SJSA1 (cell line): ENCODE results near the gene KCNK5. TPM values are rescaled to one million over a fixed set of nuclear protein-coding genes. Genes with fewer than 3 reads are reported as not detected.

Experiments
- DNase-seq, 2 experiments: peaks; one replicate each; pipeline ENCODE4 v3.0.0-alpha.2; 2015 to 2020; ENCODE audit warnings: low spot score in 2 of 2, low read depth in 1 of 2
- H3K27ac ChIP-seq: fragments of 250-450 bp; sonication (Bioruptor Pico); 2 replicates; pipeline ENCODE4 v1.5.1; 2020; ENCODE audit warnings: mild to moderate bottlenecking, moderate library complexity
- H3K27me3 ChIP-seq: fragments of 250-450 bp; sonication (Bioruptor Pico); replicated peaks from 2 replicates; pipeline ENCODE4 v1.5.1; 2020; ENCODE audit warnings: mild to moderate bottlenecking, moderate library complexity
- H3K36me3 ChIP-seq: fragments of 250-450 bp; sonication (Bioruptor Pico); 2 replicates; pipeline ENCODE4 v1.5.1; 2020; ENCODE audit warnings: mild to moderate bottlenecking
- H3K4me1 ChIP-seq: fragments of 250-450 bp; sonication (Bioruptor Pico); replicated peaks from 2 replicates; pipeline ENCODE4 v1.6.1; 2021; ENCODE audit warnings: mild to moderate bottlenecking
- H3K4me3 ChIP-seq: fragments of 250-450 bp; sonication (Bioruptor Pico); 2 replicates; pipeline ENCODE4 v1.5.1; 2020; ENCODE audit warnings: mild to moderate bottlenecking
- H3K9me3 ChIP-seq: fragments of 250-450 bp; sonication (Bioruptor Pico); replicated peaks from 2 replicates; pipeline ENCODE4 v1.5.1; 2020; ENCODE audit warnings: mild to moderate bottlenecking
- total RNA-seq: library from RNA; depleted of rRNA; stranded (reverse); fragments of >200 nt; shearing (Covaris generic); gene quantifications from 2 replicates; pipeline ENCODE4 v1.2.3, GENCODE V29; 2014; rRNA removed

KCNK5 gene
- total RNA-seq, 1 experiment from 2014 or later = not detected

- no peaks in the 10 kb centered on the region for H3K9me3 ChIP-seq
- H3K27ac ChIP-seq = no peak overlapping the region
- H3K4me3 ChIP-seq = no peak overlapping the region
- no peaks in the 10 kb centered on the region for H3K27me3 ChIP-seq
- DNase-seq = no peak
- no peaks in the 10 kb centered on the region for H3K4me1 ChIP-seq
- H3K36me3 ChIP-seq = no peaks in the 10 kb centered on the region
These were observed 71.8 kb downstream of the KCNK5 start for GRCh38 chr6:39157511-39157910.

- no peaks in the 10 kb centered on the region for H3K27me3 ChIP-seq
- DNase-seq = no peak
- H3K27ac ChIP-seq = no peak overlapping the region
- H3K36me3 ChIP-seq = no peaks in the 10 kb centered on the region
- H3K9me3 ChIP-seq = no peaks in the 10 kb centered on the region
- no peak overlapping the region for H3K4me3 ChIP-seq
- no peaks in the 10 kb centered on the region for H3K4me1 ChIP-seq
These were observed 72.5 kb downstream of the KCNK5 start for GRCh38 chr6:39156801-39157200.

- DNase-seq = no peak
- H3K4me3 ChIP-seq = no peak overlapping the region
- H3K4me1 ChIP-seq = no peaks in the 10 kb centered on the region
- no peaks in the 10 kb centered on the region for H3K9me3 ChIP-seq
- no peak overlapping the region for H3K27ac ChIP-seq
- H3K27me3 ChIP-seq = no peaks in the 10 kb centered on the region
- H3K36me3 ChIP-seq = no peaks in the 10 kb centered on the region
These were observed 74.6 kb downstream of the KCNK5 start for GRCh38 chr6:39154705-39155104.

GRCh38 chr6:39153766-39154397, 75.4 kb downstream of the KCNK5 start:
- H3K27me3 ChIP-seq = no peaks in the 10 kb centered on the region
- no peaks in the 10 kb centered on the region for H3K9me3 ChIP-seq
- no peaks in the 10 kb centered on the region for H3K4me1 ChIP-seq
- no peak for DNase-seq
- no peak overlapping the region for H3K4me3 ChIP-seq
- no peaks in the 10 kb centered on the region for H3K36me3 ChIP-seq
- H3K27ac ChIP-seq = no peak overlapping the region

GRCh38 chr6:39152262-39152661, 77.0 kb downstream of the KCNK5 start:
- no peak for DNase-seq
- Histone ChIP-seq H3K9me3 (no peaks in the 10 kb centered on the region), H3K4me3 (no peak overlapping the region), H3K36me3 (no peaks in the 10 kb centered on the region), H3K27ac (no peak overlapping the region), H3K4me1 (no peaks in the 10 kb centered on the region), H3K27me3 (no peaks in the 10 kb centered on the region)

GRCh38 chr6:39151211-39151610, 78.1 kb downstream of the KCNK5 start:
- 0 out of 2 replicates have a peak, but pooled peaks cover 3% of the 10 kb centered on the region for H3K27me3 ChIP-seq
- no peak overlapping the region for H3K4me3 ChIP-seq
- no peak overlapping the region for H3K27ac ChIP-seq
- H3K9me3 ChIP-seq = no peaks in the 10 kb centered on the region
- H3K4me1 ChIP-seq = no peaks in the 10 kb centered on the region
- no peak for DNase-seq
- H3K36me3 ChIP-seq = no peaks in the 10 kb centered on the region

GRCh38 chr6:39144481-39145173, 84.6 kb downstream of the KCNK5 start:
- no peaks in the 10 kb centered on the region for H3K36me3 ChIP-seq
- no peaks in the 10 kb centered on the region for H3K9me3 ChIP-seq
- DNase-seq = no peak
- no peak overlapping the region for H3K4me3 ChIP-seq
- H3K27me3 ChIP-seq = 0 out of 2 replicates have a peak, but pooled peaks cover 3% of the 10 kb centered on the region
- no peaks in the 10 kb centered on the region for H3K4me1 ChIP-seq
- H3K27ac ChIP-seq = no peak overlapping the region

- Histone ChIP-seq H3K4me3 (no peak overlapping the region), H3K4me1 (no peaks in the 10 kb centered on the region), H3K27me3 (0 out of 2 replicates have a peak, but pooled peaks cover 3% of the 10 kb centered on the region), H3K9me3 (no peaks in the 10 kb centered on the region), H3K27ac (no peak overlapping the region), H3K36me3 (no peaks in the 10 kb centered on the region)
- DNase-seq = no peak
These were observed 85.9 kb downstream of the KCNK5 start for GRCh38 chr6:39143238-39143930.

- no peaks in the 10 kb centered on the region for H3K9me3 ChIP-seq
- no peak overlapping the region for H3K4me3 ChIP-seq
These were observed 88.6 kb downstream of the KCNK5 start for GRCh38 chr6:39140556-39141167.

More at GRCh38 chr6:39140556-39141167, 88.6 kb downstream of the KCNK5 start:
- Histone ChIP-seq H3K27ac (no peak overlapping the region), H3K4me1 (no peaks in the 10 kb centered on the region), H3K36me3 (no peaks in the 10 kb centered on the region), H3K27me3 (no peaks in the 10 kb centered on the region)
- DNase-seq = no peak

Other genes with a start within 250 kb of the KCNK5 start
- gene GLP1R, start 180.7 kb downstream of the KCNK5 start, total RNA-seq = not detected in 2 replicates
- 15.8 and 20.0 TPM in 2 replicates for gene SAYSD1, start 114.3 kb downstream of the KCNK5 start, total RNA-seq
- gene KCNK17, start 84.9 kb upstream of the KCNK5 start, total RNA-seq = not detected in 2 replicates
- not detected in 2 replicates for gene KCNK16, start 93.2 kb upstream of the KCNK5 start, total RNA-seq